Measurements from ENCODE around the gene SRGAP1. TPM values are rescaled to one million over a fixed set of nuclear protein-coding genes. Genes with fewer than 3 reads are reported as not detected.

The SRGAP1 gene
- total and polyA plus RNA-seq, 2 of the 8 experiments (the other 6 are each of a cell fraction or from before 2014, with no cell fraction given), result 3.2 to 7.3 TPM

DNA sequence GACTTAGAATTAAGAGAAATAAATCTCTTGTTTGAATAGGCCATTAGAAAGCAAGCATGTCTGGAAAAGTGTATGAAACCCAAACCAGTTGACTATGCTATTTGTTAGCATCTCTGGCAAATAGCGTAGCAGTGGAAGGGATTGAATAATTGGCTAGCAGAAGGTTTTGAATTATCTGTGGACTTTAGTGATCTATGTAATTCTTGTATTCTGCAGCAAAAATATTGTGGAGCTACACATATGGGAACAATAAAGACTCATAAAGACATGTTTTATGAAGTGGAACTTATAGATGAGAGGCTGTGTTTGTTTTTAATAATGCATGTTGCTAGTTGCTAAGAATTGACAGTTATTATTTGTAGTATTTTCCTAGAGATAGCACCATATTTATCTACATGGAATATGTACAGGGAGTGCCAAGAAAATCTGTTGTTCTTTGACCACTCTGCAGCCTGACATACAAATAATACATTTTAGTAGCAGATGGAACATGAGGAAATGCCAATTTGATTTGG lies 4.7 kb downstream of the SRGAP1 start (continued):
- TF ChIP-seq, protein P1, sequence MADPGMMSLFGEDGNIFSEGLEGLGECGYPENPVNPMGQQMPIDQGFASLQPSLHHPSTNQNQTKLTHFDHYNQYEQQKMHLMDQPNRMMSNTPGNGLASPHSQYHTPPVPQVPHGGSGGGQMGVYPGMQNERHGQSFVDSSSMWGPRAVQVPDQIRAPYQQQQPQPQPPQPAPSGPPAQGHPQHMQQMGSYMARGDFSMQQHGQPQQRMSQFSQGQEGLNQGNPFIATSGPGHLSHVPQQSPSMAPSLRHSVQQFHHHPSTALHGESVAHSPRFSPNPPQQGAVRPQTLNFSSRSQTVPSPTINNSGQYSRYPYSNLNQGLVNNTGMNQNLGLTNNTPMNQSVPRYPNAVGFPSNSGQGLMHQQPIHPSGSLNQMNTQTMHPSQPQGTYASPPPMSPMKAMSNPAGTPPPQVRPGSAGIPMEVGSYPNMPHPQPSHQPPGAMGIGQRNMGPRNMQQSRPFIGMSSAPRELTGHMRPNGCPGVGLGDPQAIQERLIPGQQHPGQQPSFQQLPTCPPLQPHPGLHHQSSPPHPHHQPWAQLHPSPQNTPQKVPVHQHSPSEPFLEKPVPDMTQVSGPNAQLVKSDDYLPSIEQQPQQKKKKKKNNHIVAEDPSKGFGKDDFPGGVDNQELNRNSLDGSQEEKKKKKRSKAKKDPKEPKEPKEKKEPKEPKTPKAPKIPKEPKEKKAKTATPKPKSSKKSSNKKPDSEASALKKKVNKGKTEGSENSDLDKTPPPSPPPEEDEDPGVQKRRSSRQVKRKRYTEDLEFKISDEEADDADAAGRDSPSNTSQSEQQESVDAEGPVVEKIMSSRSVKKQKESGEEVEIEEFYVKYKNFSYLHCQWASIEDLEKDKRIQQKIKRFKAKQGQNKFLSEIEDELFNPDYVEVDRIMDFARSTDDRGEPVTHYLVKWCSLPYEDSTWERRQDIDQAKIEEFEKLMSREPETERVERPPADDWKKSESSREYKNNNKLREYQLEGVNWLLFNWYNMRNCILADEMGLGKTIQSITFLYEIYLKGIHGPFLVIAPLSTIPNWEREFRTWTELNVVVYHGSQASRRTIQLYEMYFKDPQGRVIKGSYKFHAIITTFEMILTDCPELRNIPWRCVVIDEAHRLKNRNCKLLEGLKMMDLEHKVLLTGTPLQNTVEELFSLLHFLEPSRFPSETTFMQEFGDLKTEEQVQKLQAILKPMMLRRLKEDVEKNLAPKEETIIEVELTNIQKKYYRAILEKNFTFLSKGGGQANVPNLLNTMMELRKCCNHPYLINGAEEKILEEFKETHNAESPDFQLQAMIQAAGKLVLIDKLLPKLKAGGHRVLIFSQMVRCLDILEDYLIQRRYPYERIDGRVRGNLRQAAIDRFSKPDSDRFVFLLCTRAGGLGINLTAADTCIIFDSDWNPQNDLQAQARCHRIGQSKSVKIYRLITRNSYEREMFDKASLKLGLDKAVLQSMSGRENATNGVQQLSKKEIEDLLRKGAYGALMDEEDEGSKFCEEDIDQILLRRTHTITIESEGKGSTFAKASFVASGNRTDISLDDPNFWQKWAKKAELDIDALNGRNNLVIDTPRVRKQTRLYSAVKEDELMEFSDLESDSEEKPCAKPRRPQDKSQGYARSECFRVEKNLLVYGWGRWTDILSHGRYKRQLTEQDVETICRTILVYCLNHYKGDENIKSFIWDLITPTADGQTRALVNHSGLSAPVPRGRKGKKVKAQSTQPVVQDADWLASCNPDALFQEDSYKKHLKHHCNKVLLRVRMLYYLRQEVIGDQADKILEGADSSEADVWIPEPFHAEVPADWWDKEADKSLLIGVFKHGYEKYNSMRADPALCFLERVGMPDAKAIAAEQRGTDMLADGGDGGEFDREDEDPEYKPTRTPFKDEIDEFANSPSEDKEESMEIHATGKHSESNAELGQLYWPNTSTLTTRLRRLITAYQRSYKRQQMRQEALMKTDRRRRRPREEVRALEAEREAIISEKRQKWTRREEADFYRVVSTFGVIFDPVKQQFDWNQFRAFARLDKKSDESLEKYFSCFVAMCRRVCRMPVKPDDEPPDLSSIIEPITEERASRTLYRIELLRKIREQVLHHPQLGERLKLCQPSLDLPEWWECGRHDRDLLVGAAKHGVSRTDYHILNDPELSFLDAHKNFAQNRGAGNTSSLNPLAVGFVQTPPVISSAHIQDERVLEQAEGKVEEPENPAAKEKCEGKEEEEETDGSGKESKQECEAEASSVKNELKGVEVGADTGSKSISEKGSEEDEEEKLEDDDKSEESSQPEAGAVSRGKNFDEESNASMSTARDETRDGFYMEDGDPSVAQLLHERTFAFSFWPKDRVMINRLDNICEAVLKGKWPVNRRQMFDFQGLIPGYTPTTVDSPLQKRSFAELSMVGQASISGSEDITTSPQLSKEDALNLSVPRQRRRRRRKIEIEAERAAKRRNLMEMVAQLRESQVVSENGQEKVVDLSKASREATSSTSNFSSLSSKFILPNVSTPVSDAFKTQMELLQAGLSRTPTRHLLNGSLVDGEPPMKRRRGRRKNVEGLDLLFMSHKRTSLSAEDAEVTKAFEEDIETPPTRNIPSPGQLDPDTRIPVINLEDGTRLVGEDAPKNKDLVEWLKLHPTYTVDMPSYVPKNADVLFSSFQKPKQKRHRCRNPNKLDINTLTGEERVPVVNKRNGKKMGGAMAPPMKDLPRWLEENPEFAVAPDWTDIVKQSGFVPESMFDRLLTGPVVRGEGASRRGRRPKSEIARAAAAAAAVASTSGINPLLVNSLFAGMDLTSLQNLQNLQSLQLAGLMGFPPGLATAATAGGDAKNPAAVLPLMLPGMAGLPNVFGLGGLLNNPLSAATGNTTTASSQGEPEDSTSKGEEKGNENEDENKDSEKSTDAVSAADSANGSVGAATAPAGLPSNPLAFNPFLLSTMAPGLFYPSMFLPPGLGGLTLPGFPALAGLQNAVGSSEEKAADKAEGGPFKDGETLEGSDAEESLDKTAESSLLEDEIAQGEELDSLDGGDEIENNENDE (IDR thresholded peaks at IDR 0.05; ENCODE audit: insufficient replicate concordance, low read length), result no peak
- TF ChIP-seq RAD21 (IDR thresholded peaks at IDR 0.05 in 1 of 2, conservative IDR thresholded peaks at IDR 0.05 in 1 of 2; ENCODE audit: low read depth in 2 of 2, low read length in 2 of 2), result no peak
- no peak for TF ChIP-seq SRF (IDR thresholded peaks at IDR 0.05; ENCODE audit: low read depth, low read length)
- TF ChIP-seq SP1 (IDR thresholded peaks at IDR 0.05; ENCODE audit: low read depth, low read length), result no peak
- TF ChIP-seq SAP30 (IDR thresholded peaks at IDR 0.05; ENCODE audit: insufficient read depth, insufficient replicate concordance, low read length), result no peak
- no peak for TF ChIP-seq MAFK (IDR thresholded peaks at IDR 0.05; ENCODE audit: low read depth, low read length)
- TF ChIP-seq BACH1 (IDR thresholded peaks at IDR 0.05; ENCODE audit: low read length), result no peak
- TF ChIP-seq SIN3A (conservative IDR thresholded peaks at IDR 0.05 in 1 of 2, IDR thresholded peaks at IDR 0.05 in 1 of 2; ENCODE audit: low read depth in 1 of 2, low read length in 2 of 2), result no peak
